Activated CD8-positive, alpha-beta memory T cell treated with anti-CD3 and anti-CD28 coated beads for 24 hours (primary cell): ENCODE results near the gene KLK2.

Experiments
- DNase-seq: peaks from one replicate; pipeline ENCODE4 v3.0.0-alpha.2; 2020

Gene KLK2

DNA sequence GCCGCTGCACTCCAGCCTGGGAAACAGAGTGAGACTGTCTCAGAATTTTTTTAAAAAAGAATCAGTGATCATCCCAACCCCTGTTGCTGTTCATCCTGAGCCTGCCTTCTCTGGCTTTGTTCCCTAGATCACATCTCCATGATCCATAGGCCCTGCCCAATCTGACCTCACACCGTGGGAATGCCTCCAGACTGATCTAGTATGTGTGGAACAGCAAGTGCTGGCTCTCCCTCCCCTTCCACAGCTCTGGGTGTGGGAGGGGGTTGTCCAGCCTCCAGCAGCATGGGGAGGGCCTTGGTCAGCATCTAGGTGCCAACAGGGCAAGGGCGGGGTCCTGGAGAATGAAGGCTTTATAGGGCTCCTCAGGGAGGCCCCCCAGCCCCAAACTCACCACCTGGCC lies at the start of gene KLK2:
TSS of gene KLK2 (plus strand) at position 384 of the 400 bp plus-strand sequence. CDS start 35 bp downstream, outside the sequence.
- DNase-seq = no peak

- DNase-seq = no peak
Measured at GRCh38 chr19:50826492-50827240, 46.6 kb upstream of the KLK2 start.

GRCh38 chr19:50827476-50827875 lies 45.8 kb upstream of the KLK2 start:
- DNase-seq = no peak

GRCh38 chr19:50829801-50830200 lies 43.4 kb upstream of the KLK2 start:
- no peak for DNase-seq

DNA sequence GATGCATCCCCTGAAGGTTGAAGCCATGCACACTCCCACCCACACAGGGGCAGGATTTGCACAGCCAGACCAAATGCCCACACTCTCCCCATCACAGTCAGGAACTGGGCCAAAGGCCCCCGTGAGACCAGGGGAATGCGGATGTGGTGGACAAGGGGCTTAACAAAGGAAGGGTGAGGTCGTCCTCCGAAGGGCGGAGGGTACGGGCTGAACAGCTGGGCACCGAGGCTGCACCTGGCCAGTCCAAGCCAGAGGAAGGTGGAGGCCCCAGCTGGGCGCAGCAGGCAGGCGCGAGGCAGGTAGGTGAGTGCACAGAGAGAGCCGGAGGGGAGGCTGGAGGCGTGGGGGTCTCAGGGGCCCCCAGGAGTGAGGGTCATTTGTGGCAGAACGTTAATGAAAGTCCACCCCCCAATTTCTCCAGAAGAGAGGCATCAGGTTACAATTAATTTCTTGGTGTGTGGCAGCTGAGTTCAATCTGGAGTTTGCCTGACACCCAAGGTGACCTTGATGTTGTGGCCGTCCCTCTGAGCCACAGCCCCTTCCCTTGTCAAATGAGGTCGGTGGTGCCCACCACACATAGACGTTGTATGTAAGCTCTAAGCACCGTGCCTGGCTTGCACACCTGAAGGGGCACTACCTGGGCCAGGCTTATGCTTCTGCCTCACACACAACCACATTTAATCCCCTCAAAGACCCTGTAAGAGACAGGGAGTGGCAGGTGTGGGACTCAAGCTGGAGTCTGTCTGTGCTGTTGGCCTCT lies 42.8 kb upstream of the KLK2 start:
- DNase-seq = no peak

GRCh38 chr19:50831026-50831396 lies 42.2 kb upstream of the KLK2 start:
- DNase-seq = no peak

DNA sequence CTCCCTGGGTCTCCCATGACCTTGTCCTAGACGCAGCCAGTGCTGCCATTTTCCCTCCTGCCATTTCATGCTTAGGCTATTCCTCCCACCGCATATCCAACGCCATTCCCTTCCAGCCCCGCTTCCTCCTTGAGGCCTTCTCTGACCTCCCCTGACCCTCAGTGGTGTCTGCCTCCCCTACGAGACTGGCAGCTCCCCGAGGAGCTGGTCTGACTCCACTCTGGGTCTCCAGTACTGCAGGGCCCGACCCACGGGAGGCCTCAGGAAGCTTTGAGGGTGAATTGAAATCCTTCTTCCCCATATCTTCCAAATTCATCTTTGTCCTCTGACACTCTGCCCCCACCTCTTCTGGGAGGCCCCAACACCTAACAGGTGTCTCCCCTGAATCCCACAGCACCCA lies 40.6 kb upstream of the KLK2 start:
- DNase-seq = no peak

DNA sequence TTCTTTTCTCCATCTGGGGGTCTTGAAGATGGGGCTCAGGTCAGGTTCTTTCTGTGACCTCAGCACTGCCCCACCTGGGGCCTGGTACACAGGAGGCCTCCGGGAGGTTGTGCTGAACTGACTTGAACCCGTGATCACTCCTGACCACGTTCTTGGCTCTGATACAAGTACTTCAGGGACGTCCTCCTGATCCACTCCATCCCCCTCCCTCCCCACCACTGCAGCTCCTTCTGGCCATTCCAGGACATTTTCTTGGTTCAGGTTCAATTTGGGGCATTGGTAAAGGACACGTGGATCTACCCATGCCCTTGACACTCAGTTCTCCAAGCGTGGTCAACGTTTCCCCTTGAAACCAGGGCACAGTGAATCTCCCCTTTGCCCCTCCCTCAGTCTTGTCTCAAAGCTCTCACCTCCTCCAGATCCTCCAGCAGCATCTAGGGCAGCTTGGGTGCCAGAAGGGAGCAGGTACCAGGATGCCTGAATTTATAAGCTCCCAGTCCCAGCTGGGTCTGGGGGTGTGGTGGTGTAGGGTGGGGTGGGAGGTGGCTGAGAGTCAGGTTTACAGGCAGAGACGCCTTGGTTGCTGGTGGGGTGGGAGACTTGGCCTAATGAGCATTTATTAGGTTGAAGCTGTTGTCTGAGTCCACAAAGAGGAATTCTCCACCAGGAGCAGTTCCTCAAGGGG lies 40.0 kb upstream of the KLK2 start, which contains the start of gene KLK15:
TSS of gene KLK15 (minus strand) at position 458 of the 685 bp plus-strand sequence. CDS start 2,082 bp downstream, outside the sequence.
- DNase-seq = no peak

GRCh38 chr19:50833802-50834167 lies 39.5 kb upstream of the KLK2 start:
- DNase-seq = no peak

- DNase-seq = no peak
Measured at GRCh38 chr19:50835103-50835784, 38.0 kb upstream of the KLK2 start.

- peak; percentile 89 for DNase-seq
Measured at GRCh38 chr19:50835785-50836542, 37.3 kb upstream of the KLK2 start.

DNA sequence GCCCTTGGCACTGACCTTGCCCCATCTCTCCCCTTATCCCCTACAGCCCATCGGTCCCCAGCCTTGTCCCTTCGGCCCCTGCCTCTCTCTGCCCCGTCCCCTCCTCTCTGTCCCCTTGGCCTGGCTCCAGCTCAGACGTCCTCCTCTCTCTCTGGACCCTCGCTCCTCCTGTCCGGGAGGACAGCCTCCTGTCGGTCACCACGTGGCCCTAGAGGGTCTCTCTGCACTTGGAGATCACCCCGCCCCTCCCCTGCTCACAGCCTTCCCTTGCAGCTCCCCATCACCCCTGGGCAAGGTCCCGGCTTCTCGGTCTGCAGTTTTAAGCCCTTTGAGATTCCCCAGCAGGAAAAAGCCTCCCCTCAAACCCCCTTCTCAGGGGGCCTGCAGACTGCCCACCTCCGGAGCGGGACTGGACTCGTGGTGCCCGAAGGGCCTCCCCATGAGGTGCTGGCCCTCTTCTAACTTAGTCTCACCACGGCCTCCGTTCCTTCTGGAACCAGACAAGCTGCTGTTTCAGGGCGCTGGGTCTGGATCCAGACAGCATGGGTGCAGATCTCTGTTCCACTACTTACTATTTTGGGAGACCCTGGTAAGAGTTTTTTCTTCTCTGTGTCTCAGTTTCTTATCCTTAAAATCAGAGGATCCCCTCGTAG lies 36.6 kb upstream of the KLK2 start:
- DNase-seq = no peak

- no peak for DNase-seq
Measured at GRCh38 chr19:50837300-50837699, 35.9 kb upstream of the KLK2 start.

DNA sequence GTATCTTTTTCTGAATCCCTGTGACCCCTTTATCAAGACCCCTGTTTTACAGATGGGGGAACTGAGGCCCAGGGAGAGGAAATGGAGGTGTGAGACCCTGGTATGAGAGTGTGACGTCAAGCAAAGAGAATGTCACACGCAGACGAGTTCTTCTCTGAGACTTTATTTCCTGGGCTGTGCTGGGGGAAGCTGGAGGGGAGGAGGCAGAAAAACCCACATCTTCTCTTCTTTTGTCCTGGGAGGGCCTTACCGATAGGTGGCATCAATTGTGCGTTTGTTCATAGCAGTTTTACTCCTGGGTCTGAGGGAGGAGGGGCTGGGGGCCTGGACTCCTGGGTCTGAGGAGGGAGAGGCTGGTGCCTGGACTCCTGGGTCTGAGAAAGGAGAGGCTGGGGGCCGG lies 35.0 kb upstream of the KLK2 start:
- no peak for DNase-seq

DNA sequence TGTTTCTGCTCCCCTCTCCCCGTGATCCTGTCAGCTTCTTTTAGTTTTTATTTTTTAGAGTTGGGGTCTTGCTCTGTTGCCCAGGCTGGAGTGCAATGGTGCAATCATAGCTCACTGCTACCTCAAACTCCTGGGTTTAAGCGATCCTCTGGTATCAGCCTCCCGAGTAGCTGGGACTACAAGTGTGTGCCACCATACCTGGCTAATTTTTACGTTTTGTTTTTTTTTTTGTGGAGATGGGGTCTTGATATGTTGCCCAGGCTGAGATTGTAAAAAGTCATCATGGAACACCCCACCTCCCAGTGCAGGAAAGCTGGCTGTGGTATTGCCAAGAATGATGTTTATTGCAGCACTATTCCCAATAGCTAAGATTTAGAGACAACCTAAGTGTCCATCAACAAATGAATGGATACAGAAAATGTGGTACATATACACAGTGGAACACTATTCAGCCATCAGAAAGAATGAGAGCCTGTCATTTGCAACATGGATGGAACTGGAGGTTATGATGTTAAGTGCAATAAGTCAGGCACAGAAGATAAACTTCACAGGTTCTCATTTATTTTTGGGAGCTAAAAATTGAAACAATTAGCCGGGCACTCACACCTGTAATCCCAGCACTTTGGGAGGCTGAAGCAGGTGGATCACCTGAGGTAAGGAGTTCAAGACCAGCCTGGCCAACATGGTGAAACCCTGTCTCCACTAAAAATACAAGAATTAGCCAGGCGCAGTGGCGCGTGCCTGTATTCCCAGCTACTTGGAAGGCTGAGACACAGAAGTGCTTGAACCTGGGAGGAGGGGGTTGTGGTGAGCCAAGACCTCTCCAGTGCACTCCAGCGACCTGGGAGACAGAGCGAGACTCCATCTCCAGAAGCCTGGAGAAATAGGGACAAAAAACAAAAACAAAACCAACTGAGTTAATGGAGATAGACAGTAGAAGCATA lies 33.3 kb upstream of the KLK2 start:
- no peak for DNase-seq

- DNase-seq = no peak
Measured at GRCh38 chr19:50842130-50842529, 31.1 kb upstream of the KLK2 start.

DNA sequence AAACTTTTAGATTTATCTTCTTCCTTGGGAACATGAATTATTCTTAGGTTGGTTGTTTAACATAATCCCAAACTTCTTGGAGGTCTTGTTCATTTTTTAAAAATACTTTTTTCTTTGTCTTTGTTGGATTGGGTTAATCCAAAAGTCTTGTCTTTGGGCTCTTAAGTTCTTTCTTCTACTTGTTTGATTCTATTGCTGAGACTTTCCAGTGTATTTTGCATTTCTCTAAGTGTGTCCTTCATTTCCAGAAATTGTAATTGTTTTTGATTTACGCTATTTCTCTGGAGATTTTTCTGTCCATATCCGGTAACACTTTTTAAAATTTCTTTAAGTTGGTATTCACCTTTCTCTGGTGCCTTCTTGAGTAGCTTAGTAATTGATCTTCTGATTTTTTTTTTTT lies 30.0 kb upstream of the KLK2 start:
- no peak for DNase-seq

GRCh38 chr19:50843701-50844221 lies 29.5 kb upstream of the KLK2 start:
- no peak for DNase-seq

DNA sequence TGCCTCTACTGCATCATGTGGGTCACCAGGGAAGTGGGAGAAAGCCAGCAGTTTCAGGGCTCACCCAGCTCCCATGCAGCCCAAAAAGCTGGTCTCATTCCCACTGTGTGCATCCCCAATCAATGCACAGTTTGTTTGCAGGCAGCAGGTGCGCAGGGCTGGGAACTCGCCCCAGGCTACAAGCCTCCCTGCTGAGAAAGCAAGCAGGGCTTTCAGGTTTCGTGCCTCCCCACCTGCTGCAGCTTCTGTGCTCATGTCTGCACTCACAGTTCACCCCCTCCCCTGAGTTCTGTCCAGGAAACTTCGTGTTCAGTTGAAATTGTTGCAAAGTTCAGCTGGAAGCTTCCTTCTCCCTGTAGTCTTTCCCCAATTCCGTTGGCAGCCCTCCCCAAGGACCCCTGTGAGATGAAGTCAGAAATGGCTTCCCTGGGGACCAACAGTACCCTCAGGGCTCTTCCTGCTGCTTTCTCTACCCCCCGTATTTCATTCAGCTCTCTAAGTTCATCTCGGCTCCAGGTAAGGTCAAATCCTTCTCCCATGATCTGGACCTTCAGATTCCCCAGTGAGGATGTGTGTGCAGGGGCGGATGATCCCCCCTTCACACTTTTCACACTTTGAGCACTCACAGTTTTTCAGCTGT lies 28.8 kb upstream of the KLK2 start:
- DNase-seq = no peak

DNA sequence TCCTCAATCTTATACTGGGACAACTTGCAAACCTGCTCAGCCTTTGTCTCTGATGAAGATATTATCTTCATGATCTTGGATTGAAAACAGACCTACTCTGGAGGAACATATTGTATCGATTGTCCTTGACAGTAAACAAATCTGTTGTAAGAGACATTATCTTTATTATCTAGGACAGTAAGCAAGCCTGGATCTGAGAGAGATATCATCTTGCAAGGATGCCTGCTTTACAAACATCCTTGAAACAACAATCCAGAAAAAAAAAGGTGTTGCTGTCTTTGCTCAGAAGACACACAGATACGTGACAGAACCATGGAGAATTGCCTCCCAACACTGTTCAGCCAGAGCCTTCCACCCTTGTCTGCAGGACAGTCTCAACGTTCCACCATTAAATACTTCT lies 22.5 kb upstream of the KLK2 start:
- no peak for DNase-seq
